Left ventricle myocardium inferior (tissue), 1 donor: ENCODE measurements around the gene KCNQ1. TPM values are rescaled to one million over a fixed set of nuclear protein-coding genes. Genes with fewer than 3 reads are reported as not detected.

ENCODE experiments used
- DNase-seq: peaks from one replicate; pipeline ENCODE4 v3.0.0-alpha.2; 2020
- H3K27ac ChIP-seq: fragments of 200-600 bp; replicated peaks from 2 replicates; pipeline ENCODE4 v1.8.0; 2021
- H3K27me3 ChIP-seq: fragments of 200-600 bp; 2 replicates; pipeline ENCODE4 v1.8.0; 2021; ENCODE audit warnings: low read depth
- H3K36me3 ChIP-seq: fragments of 200-600 bp; 2 replicates; pipeline ENCODE4 v1.8.0; 2021
- H3K4me1 ChIP-seq: fragments of 200-600 bp; 2 replicates; pipeline ENCODE4 v1.8.0; 2021
- H3K4me3 ChIP-seq: fragments of 200-600 bp; 2 replicates; pipeline ENCODE4 v1.8.0; 2021; ENCODE audit warnings: mild to moderate bottlenecking, moderate library complexity
- H3K9me3 ChIP-seq: fragments of 200-600 bp; replicated peaks from 2 replicates; pipeline ENCODE4 v1.8.0; 2021
- CTCF ChIP-seq: fragments of 200-600 bp; IDR thresholded peaks from 2 replicates; pipeline ENCODE4 v1.8.0; 2021; ENCODE audit warnings: antibody characterized with exemption, mild to moderate bottlenecking, borderline replicate concordance
- intact Hi-C: fragments of 100-400 bp; cut with micrococcal nuclease; formaldehyde crosslinking; loops from one replicate; pipeline ENCODE4 v1.11.0; 2022
- total RNA-seq: library from RNA; stranded (reverse); fragmentation: NEBNext Ultra II Directional; extraction: Animal tissue kit (Norgen Biotek cat#: 25700); gene quantifications from one replicate; pipeline ENCODE4 v1.2.1, GENCODE V29; 2021
- donor health status: DM: no; HTN: yes; CAD: no; lungs with severe emphysema.

Gene KCNQ1
- total RNA-seq, 1 donor from 2014 or later = 41.8 TPM

DNA sequence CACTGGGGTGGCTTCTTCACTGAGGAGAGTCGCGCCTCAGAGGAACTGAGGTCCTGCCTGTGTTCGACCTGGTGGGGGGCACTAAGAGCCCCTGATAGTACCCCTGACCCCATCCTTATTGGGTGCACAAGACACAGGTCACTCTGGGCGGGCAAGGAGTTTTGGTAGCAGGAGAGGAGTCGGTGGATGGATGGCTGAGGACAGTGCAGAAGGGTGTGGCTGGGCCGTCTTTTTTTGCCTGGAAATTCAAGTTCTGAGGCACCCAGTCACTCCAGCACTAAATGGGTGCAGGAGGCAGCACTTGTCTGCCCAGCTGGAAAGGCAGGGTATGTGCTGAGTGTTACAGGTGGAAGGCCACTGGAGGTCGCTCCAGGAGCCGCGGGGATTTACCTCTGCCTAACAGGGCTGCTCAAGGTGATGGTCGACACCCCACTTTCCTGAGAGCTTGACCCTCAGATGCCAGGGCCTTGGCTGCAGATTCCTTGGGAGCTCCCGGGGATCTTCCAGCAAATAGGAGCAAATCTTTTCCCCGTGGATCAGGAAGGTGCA lies 43.3 kb upstream of the KCNQ1 start:
- peaks cover 39% of the 10 kb centered on the region for H3K4me1 ChIP-seq
- TF ChIP-seq CTCF = no peak
- no peaks in the 10 kb centered on the region for H3K27me3 ChIP-seq
- intact Hi-C loops = no loop called here
- DNase-seq = no peak
- H3K36me3 ChIP-seq = peaks cover 39% of the 10 kb centered on the region
- no peaks in the 10 kb centered on the region for H3K9me3 ChIP-seq
- peak overlapping the region; percentile 99 for H3K27ac ChIP-seq
- peak overlapping the region; percentile 91 for H3K4me3 ChIP-seq

DNA sequence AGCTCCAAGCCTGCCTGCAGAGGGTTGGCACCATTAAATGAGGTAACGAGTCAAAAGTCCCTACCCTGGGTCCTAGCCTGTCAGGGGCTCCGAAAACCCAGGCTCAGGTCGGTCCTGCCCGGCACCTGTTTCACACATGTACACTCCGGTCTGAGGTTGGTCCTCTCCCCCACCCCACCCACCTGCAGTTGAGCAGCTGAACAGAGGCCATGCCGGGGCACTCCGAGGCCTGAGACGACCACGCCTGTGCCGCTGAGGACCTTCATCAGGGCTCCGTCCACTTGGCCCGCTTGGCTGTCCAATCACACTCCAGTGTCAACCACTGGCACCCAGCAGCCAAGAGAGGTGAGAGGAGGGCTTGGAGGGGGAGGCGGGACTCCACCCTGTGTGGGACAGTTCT lies 42.7 kb upstream of the KCNQ1 start:
- TF ChIP-seq CTCF = no peak
- intact Hi-C loops = no loop called here
- peak overlapping the region; percentile 91 for H3K4me3 ChIP-seq

GRCh38 chr11:2402890-2403645 lies 41.7 kb upstream of the KCNQ1 start:
- peaks cover 27% of the 10 kb centered on the region for H3K36me3 ChIP-seq
- H3K4me1 ChIP-seq = peaks cover 39% of the 10 kb centered on the region
- intact Hi-C loops = no loop called here
- H3K27ac ChIP-seq = no peak overlapping the region
- H3K9me3 ChIP-seq = no peaks in the 10 kb centered on the region
- TF ChIP-seq CTCF = no peak
- H3K27me3 ChIP-seq = no peaks in the 10 kb centered on the region
- no peak overlapping the region for H3K4me3 ChIP-seq
- DNase-seq = no peak

More for the DNA sequence above, 42.7 kb upstream of the KCNQ1 start:
- no peak for DNase-seq
- no peaks in the 10 kb centered on the region for H3K9me3 ChIP-seq
- H3K4me1 ChIP-seq = peaks cover 39% of the 10 kb centered on the region
- no peaks in the 10 kb centered on the region for H3K27me3 ChIP-seq
- H3K27ac ChIP-seq = no peak overlapping the region
- H3K36me3 ChIP-seq = peaks cover 33% of the 10 kb centered on the region

GRCh38 chr11:2404735-2405196 lies 40.0 kb upstream of the KCNQ1 start:
- no peak for TF ChIP-seq CTCF

GRCh38 chr11:2406451-2406850 lies 38.4 kb upstream of the KCNQ1 start:
- H3K27me3 ChIP-seq = peaks cover 7% of the 10 kb centered on the region
- no peak for TF ChIP-seq CTCF
- intact Hi-C loops = no loop called here
- H3K36me3 ChIP-seq = peaks cover 19% of the 10 kb centered on the region
- peaks cover 10% of the 10 kb centered on the region for H3K4me1 ChIP-seq
- H3K27ac ChIP-seq = no peak overlapping the region
- DNase-seq = no peak
- no peak overlapping the region for H3K4me3 ChIP-seq
- H3K9me3 ChIP-seq = no peaks in the 10 kb centered on the region

More at GRCh38 chr11:2404735-2405196, 40.0 kb upstream of the KCNQ1 start:
- no peak overlapping the region for H3K27ac ChIP-seq
- DNase-seq = no peak
- peaks cover 22% of the 10 kb centered on the region for H3K4me1 ChIP-seq
- no peaks in the 10 kb centered on the region for H3K9me3 ChIP-seq
- no peaks in the 10 kb centered on the region for H3K27me3 ChIP-seq
- H3K36me3 ChIP-seq = peaks cover 19% of the 10 kb centered on the region
- intact Hi-C loops = no loop called here
- no peak overlapping the region for H3K4me3 ChIP-seq
